ENCODE measurements around the gene TOP2A. TPM values are rescaled to one million over a fixed set of nuclear protein-coding genes. Genes with fewer than 3 reads are reported as not detected.

Gene TOP2A
- total RNA-seq, 1 experiment from 2014 or later: 230 TPM

- Histone ChIP-seq H3K14ac (ENCODE audit: insufficient read depth, low read length) (no peak overlapping the region), H2AFZ (ENCODE audit: low read length) (no peak overlapping the region), H2BK12ac (ENCODE audit: insufficient read length, low read depth, low read length) (no peak overlapping the region), H3K27me3 (ENCODE audit: insufficient read depth, low read length) (no peaks in the 10 kb centered on the region), H3K23ac (ENCODE audit: insufficient read length, low read depth, low read length) (no peak overlapping the region), H3K9ac (ENCODE audit: extremely low read depth, insufficient read length, low read length) (no peak overlapping the region), H4K8ac (replicated peaks; ENCODE audit: insufficient read length, low read depth, low read length) (no peak overlapping the region), H3K56ac (ENCODE audit: insufficient read length, low read depth, low read length) (no peak overlapping the region), H4K5ac (ENCODE audit: insufficient read length, low read depth, low read length) (no peak overlapping the region), H2AK5ac (ENCODE audit: insufficient read length, low read length) (no peak overlapping the region), H3K9me3 (ENCODE audit: control insufficient read depth, low read depth, low read length) (no peaks in the 10 kb centered on the region), H3K79me2 (ENCODE audit: insufficient read depth, low read length) (no peaks in the 10 kb centered on the region), H3K4me2 (ENCODE audit: insufficient read depth, insufficient read length, low read length) (no peak overlapping the region), H2BK15ac (ENCODE audit: low read depth, low read length) (no peak overlapping the region), H3K4ac (ENCODE audit: low read depth, low read length) (no peak overlapping the region), H3K18ac (ENCODE audit: insufficient read length, low read depth, low read length) (no peak overlapping the region), H2BK120ac (ENCODE audit: low read depth, low read length, poor library complexity, severe bottlenecking) (no peak overlapping the region), H3K79me1 (ENCODE audit: insufficient read depth, low read depth, low read length, poor library complexity, severe bottlenecking) (no peaks in the 10 kb centered on the region), H3K27ac (ENCODE audit: insufficient read length, low read depth, low read length) (no peak overlapping the region), H4K91ac (ENCODE audit: insufficient read length, low read depth, low read length) (no peak overlapping the region), H3K4me1 (ENCODE audit: insufficient read depth, low read length) (no peaks in the 10 kb centered on the region), H2BK5ac (ENCODE audit: insufficient read length, low read length) (no peak overlapping the region), H2BK20ac (ENCODE audit: low read depth, low read length, poor library complexity, severe bottlenecking) (no peak overlapping the region), H3T11ph (ENCODE audit: low read length) (no peak overlapping the region), H3K23me2 (ENCODE audit: insufficient read length, low read depth, low read length, poor library complexity, severe bottlenecking) (no peaks in the 10 kb centered on the region), H4K20me1 (ENCODE audit: control insufficient read depth, insufficient read depth, insufficient read length) (no peaks in the 10 kb centered on the region)
- Mint-ChIP-seq H3K27me3 (ENCODE audit: low read depth) (no peaks in the 10 kb centered on the region; the same call in none of the 2 replicates), H3K27ac (no peak overlapping the region), H3K9me3 (peaks cover 6 to 8% of the 10 kb centered on the region in 2 experiments; a peak in 4 of 5 replicates), H3K36me3 (ENCODE audit: insufficient read depth in 1 of 3, low read depth in 3 of 3) (peaks cover 0 to 5% (median 2%) of the 10 kb centered on the region in 3 experiments; a peak in 4 of 7 replicates), H3K4me3 (no peak overlapping the region), H3K4me1 (peaks cover 7 to 13% of the 10 kb centered on the region in 2 experiments)
- no peak for DNase-seq
- TF ChIP-seq, protein P1, sequence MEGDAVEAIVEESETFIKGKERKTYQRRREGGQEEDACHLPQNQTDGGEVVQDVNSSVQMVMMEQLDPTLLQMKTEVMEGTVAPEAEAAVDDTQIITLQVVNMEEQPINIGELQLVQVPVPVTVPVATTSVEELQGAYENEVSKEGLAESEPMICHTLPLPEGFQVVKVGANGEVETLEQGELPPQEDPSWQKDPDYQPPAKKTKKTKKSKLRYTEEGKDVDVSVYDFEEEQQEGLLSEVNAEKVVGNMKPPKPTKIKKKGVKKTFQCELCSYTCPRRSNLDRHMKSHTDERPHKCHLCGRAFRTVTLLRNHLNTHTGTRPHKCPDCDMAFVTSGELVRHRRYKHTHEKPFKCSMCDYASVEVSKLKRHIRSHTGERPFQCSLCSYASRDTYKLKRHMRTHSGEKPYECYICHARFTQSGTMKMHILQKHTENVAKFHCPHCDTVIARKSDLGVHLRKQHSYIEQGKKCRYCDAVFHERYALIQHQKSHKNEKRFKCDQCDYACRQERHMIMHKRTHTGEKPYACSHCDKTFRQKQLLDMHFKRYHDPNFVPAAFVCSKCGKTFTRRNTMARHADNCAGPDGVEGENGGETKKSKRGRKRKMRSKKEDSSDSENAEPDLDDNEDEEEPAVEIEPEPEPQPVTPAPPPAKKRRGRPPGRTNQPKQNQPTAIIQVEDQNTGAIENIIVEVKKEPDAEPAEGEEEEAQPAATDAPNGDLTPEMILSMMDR (conservative IDR thresholded peaks at IDR 0.05): no peak
- no CpG with 5 or more reads among the region's 2 CpGs for WGBS (ENCODE audit: extremely low coverage, insufficient read length, low lambda C conversion rate)
These were observed 45.7 kb downstream of the TOP2A start for GRCh38 chr17:40372031-40372430.
